ENCODE data around the gene C11orf42.

Gene C11orf42

GRCh38 chr11:6240139-6240538 is 34.8 kb downstream of the C11orf42 start (continued):
- TF ChIP-seq KLF16 (tag by site-specific recombination; IDR thresholded peaks at IDR 0.05) (no peak), ZNF292 (tag by site-specific recombination; IDR thresholded peaks at IDR 0.05; ENCODE audit: borderline replicate concordance, low read depth) (no peak), ZBTB44 (tag by site-specific recombination; IDR thresholded peaks at IDR 0.05) (no peak), ZNF354C (tag by site-specific recombination; IDR thresholded peaks at IDR 0.05; ENCODE audit: borderline replicate concordance, low read depth) (no peak)

- POLR2A ChIA-PET, result no interaction called here
- no peak for TF ChIP-seq ZNF19 (tag by site-specific recombination; IDR thresholded peaks at IDR 0.05; ENCODE audit: low read depth)
- no peak for TF ChIP-seq ZSCAN18 (tag by site-specific recombination; IDR thresholded peaks at IDR 0.05)
- no peak for TF ChIP-seq TSHZ1 (tag by site-specific recombination; IDR thresholded peaks at IDR 0.05; ENCODE audit: borderline replicate concordance)
- no peak for TF ChIP-seq ZNF654 (tag by site-specific recombination; IDR thresholded peaks at IDR 0.05; ENCODE audit: low read depth)
- TF ChIP-seq ZNF629 (tag by site-specific recombination; IDR thresholded peaks at IDR 0.05), result no peak
- TF ChIP-seq ZBTB26 (tag by site-specific recombination; optimal IDR thresholded peaks at IDR 0.05), result no peak
- no peak for TF ChIP-seq ZEB2 (tag by site-specific recombination; IDR thresholded peaks at IDR 0.05)
- TF ChIP-seq ZNF830 (tag by site-specific recombination; IDR thresholded peaks at IDR 0.05; ENCODE audit: low read depth), result no peak
- TF ChIP-seq ZNF175 (tag by site-specific recombination; IDR thresholded peaks at IDR 0.05), result no peak
- no peak for TF ChIP-seq ZNF596 (tag by site-specific recombination; IDR thresholded peaks at IDR 0.05)
- TF ChIP-seq SP7 (tag by site-specific recombination; IDR thresholded peaks at IDR 0.05), result no peak
- TF ChIP-seq ZNF48 (tag by site-specific recombination; IDR thresholded peaks at IDR 0.05), result no peak
- no peak for TF ChIP-seq HOXD13 (CRISPR knock-in tag; IDR thresholded peaks at IDR 0.05; ENCODE audit: borderline replicate concordance)
- no peak for TF ChIP-seq ZNF26 (tag by site-specific recombination; IDR thresholded peaks at IDR 0.05)
- TF ChIP-seq MEIS1 (CRISPR knock-in tag; IDR thresholded peaks at IDR 0.05; ENCODE audit: borderline replicate concordance), result no peak
- Histone ChIP-seq H3K4me3 (ENCODE audit: low read depth, low read length) (no peak overlapping the region), H3K4me1 (ENCODE audit: control insufficient read depth, insufficient read depth, low read length) (no peaks in the 10 kb centered on the region), H3K36me3 (ENCODE audit: control insufficient read depth in 2 of 2, insufficient read depth in 1 of 2, low read length in 2 of 2) (no peaks in the 10 kb centered on the region), H3K9me3 (ENCODE audit: control insufficient read depth, insufficient read depth, low read depth, low read length) (no peaks in the 10 kb centered on the region), H3K27ac (ENCODE audit: extremely low read depth, low read depth, low read length) (no peak overlapping the region)
- CTCF ChIA-PET, result interaction anchor here (2.4 kb wide), 1 partner anchor 11 kb away, joined by 16 read pairs; no protein-coding TSS in a partner anchor
Measured at GRCh38 chr11:6240781-6241180, 35.4 kb downstream of the C11orf42 start.

All from HEK293 (cell line).